Measurements from ENCODE around the gene MYCL.
"Not testable (repeated sequence)": the region's sequence is repeated elsewhere in the genome, so short reads cannot be mapped to it uniquely, and the experiment has no call there.

MYCL gene

GRCh38 chr1:39917825-39918224, 16.1 kb upstream of the MYCL start:
- no peak for DNase-seq

- DNase-seq = no peak
Observed at GRCh38 chr1:39915499-39916129, 13.9 kb upstream of the MYCL start.

- not testable (repeated sequence) for DNase-seq
Observed at GRCh38 chr1:39913136-39913535, 11.4 kb upstream of the MYCL start.

- DNase-seq = no peak
Observed at GRCh38 chr1:39910263-39910662, 8.5 kb upstream of the MYCL start.

- no peak for DNase-seq
Observed at GRCh38 chr1:39908534-39908933, 6.8 kb upstream of the MYCL start.

DNA sequence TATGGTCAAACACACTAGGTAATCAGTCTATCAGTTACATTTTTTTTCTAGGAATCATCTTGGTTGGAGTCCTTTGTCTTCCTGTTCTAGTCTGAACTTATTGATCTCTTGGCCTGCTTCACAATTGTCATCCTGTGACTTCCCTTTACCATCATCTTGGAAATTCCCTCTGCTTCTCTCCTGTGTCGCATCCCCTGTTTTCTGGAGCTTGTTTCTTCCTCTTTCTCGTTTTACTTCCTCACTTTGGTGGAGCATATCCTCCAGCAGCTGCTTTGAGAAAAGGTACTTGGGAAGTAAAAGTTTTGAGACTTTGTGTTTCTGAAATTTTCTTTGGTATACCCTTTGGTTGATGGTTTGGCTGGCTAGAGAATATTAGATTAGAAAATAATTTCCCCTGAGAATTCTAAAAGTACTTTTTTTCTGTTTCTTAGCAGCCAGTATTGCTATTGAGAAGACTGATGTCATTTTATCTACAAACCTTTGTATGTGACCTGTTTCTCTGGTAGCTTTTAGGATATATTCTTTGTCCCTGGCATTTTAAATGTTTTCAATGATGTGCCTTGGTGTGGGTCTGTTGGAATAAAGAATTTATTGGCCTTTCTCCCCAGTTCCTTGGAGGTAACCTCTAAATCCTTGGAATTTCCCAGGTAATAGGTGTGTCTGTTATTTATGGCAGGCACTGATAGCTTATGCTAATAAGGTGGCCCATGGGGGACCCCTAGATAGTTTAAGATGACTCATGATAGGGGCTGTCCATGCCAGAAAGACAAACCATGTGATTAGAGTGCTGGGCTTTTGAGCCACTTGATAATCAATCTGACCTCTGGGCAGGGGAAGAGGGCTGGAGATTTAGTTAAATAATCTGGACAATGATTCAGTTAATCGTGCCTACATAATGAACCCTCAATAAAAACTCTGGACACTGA, 6.1 kb upstream of the MYCL start:
- no peak for DNase-seq

DNA sequence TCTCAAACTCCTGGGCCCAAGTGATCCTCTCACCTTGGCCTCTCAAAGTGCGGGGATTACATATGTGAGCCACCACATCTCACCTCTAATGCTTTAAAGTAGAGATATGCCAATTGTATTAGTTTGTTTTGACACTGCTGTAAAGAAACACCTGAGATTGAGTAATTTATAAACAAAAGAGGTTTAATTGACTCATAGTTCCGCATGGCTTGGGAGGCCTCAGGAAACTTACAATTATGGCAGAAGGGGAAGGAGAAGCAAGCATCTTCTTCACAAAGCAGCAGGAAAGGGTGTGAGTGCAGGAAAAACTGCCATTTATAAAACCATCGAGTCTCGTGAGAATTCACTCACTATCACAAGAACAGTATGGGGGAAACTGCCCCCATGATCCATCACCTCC, 3.5 kb upstream of the MYCL start:
- no peak for DNase-seq

- DNase-seq = no peak
Observed at GRCh38 chr1:39902460-39902807, 717 bp upstream of the MYCL start.

- DNase-seq = no peak
Observed at GRCh38 chr1:39901464-39901713, 328 bp downstream of the MYCL start.

- no peak for DNase-seq
Observed at GRCh38 chr1:39900662-39901463, 854 bp downstream of the MYCL start.

DNA sequence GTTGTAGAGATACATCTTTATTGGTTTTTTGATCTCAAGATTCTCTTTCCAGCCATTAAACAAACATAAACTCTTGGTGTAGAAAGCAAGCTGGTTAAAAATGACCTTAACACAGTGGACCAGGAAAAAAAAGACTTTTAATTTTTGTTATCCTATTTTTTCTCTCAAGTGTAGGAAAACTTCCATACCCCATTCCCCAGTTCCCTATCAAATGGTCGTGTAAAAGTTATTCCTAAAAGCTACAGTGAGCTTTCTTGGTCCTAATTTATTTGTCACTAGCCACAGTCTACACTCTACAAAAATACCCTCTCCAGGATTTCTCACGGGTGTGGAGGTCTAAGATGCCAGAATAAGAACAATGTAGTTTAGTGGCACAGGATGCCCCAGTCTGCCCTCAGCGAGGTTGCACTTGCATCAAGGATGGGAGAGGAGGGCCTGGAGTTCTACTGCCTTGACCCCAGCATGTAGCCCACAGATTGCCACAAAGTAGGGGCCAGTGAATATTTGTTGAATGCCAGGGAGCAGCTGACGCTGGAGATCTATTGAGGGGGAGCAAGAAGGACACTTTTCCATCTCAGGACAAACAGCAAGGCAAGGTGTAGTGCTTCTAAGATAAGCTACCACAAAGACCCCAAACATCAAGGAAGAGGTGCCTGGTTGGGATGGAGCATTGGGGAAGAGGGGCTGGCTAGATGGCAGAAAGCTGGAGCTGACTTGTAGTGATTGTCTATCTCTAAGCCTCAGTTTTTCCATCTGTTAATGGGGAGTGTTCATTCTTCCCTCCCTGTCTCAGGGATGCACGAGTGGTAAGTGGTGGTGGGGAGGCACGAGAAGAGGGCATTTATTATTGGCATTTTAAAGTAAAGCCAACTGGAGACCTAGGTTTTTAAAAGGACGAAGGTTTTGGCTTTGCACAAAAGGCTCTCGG, 1.8 kb downstream of the MYCL start:
- DNase-seq = no peak

- DNase-seq = no peak
Observed at GRCh38 chr1:39898648-39899603, 2.8 kb downstream of the MYCL start.

- DNase-seq = no peak
Observed at GRCh38 chr1:39898191-39898590, 3.5 kb downstream of the MYCL start.

DNA sequence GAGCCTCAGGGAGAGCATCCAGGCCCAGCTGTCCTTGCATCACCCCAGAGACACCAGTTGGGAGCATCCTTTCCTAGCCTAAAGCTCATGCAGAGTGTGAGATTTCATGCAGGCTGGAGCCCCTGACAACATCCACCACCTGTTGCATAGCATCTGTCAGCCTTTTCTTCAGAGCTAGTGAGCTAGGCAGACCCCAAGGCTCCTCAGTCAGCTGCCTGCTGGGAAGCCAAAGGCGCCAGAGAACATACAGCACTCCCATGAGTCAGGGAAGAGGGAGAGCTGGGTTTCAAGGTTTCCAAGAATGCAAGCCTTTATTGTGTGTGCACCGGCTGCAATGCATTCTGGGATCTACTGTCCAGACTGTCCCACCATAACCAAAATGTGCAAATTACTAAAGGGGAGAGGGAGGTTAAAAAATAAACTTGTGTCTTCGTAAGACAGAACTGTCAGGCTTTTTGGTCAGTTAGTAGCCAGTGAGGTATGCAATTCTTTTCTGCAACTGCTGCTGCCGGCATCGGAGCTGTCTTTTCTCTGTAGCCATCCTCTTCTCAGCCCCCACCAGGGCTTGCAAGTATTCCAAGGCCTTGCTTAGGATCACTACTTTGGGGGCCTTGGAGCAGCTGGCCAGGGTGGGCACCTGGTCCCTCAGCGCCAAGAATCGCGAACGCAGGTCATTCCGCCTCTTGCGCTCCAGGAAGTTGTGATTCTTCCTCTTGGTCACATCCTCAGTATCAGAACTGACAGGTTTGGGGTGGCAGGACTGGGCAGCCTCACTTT, 4.6 kb downstream of the MYCL start:
- DNase-seq = no peak

- DNase-seq = no peak
Observed at GRCh38 chr1:39895731-39896480, 5.8 kb downstream of the MYCL start.

DNA sequence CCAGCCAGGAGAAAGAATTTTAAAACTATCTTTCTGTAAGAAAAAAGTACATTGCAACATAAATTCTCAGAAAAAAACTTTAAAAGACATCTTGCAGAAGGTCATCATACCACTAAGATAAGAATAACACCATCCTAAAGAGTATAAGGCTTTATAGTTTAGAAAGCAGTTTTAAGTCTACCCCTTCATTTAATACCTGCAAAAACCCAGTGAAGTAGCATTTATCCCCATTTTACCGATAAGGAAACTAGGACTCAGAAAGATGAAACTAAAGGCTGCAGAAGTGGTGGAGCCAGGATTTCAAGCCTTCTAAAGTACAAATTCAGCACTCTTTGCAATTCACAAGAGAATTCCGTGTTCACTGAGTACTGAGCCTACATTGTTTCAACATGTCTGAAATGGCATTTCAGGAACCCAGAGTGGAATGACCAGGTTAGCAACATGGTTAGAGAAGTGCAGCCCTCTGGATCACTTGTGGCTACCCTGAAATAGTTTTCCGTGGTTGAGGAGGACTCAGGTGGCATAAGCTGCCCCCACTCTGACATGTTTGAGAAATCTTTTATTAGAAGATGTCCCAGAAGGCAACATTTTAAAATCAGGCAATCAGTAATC, 6.7 kb downstream of the MYCL start:
- no peak for DNase-seq

GRCh38 chr1:39892601-39893595, 8.8 kb downstream of the MYCL start:
- no peak for DNase-seq

- no peak for DNase-seq
Observed at GRCh38 chr1:39890880-39891279, 10.8 kb downstream of the MYCL start.
